Embryonic facial prominence (tissue), 1 donor: ENCODE measurements around the gene NEUROD6.
A peak's percentile ranks its signal among the peaks of the same experiment; 100 is the strongest.

Experiments
- DNase-seq: peaks from one replicate; pipeline ENCODE4 v3.0.0-alpha.2; 2016; ENCODE audit errors: extremely low spot score

Gene NEUROD6

GRCh38 chr7:31335161-31335856, 5.2 kb downstream of the NEUROD6 start:
- no peak for DNase-seq

- no peak for DNase-seq
Measured at GRCh38 chr7:31333291-31333690, 7.2 kb downstream of the NEUROD6 start.

GRCh38 chr7:31327071-31327470, 13.5 kb downstream of the NEUROD6 start:
- DNase-seq = no peak

GRCh38 chr7:31326416-31326815, 14.1 kb downstream of the NEUROD6 start:
- DNase-seq = no peak

GRCh38 chr7:31323101-31323500, 17.4 kb downstream of the NEUROD6 start:
- DNase-seq = no peak

GRCh38 chr7:31320675-31321074, 19.9 kb downstream of the NEUROD6 start:
- DNase-seq = no peak

GRCh38 chr7:31318313-31318712, 22.2 kb downstream of the NEUROD6 start:
- no peak for DNase-seq

DNA sequence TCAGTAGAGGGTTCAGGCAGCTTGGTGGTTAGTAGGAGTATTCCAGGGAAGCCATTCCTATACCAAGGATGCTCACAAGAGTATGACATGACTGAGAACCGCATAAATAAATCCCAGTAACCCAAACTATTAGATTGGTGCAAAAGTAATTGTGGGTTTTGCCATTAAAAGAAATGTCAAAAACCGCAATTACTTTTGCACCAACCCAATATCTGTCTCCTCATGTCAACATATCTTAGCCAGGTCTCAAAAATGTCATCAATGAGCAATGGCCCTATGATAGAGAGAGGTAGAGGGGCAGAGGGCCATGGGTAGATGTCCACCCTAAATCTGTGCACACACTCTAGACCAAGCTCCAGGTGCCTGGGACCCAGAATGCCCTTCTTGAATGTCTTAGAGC, 23.6 kb downstream of the NEUROD6 start:
- no peak for DNase-seq

DNA sequence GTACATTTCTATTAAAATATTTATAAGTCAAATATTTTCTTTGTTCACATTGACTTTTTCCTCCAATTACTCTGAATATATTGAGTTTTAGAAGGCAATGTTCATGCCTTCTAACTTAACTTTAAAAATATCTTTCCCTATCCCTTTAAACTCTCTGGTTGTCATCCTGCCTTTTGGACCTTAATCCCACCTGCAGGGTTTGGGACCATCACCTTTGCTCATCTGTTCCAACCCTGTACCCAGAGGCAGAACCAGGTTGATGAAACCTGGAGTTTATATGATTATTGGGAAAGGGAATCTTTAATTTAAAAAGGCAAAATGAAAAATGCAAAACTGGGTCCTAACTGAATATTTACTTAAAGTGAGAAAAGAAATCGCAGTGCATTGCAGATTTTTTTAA, 24.8 kb downstream of the NEUROD6 start:
- DNase-seq = no peak

- no peak for DNase-seq
Measured at GRCh38 chr7:31314781-31315180, 25.7 kb downstream of the NEUROD6 start.

DNA sequence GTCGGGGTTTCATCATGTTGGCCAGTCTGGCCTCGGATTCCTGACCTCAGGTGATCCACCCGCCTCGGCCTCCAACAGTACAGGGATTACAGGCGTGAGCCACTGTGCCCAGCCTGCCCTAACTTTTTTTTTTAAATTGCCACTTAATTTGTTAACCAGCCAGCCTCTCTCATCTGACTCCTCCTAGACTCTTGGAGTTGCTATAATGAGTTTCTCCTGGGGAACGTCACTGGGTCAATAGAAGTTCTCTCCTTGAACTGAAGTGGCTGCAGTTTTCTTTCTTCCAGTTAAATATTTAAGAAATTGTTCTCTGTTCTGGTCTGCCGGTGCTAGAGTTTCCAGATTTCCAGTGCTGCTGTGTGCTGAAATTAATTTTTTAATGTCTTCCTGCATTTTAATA, 27.6 kb downstream of the NEUROD6 start:
- no peak for DNase-seq

GRCh38 chr7:31311552-31311951, 29.0 kb downstream of the NEUROD6 start:
- DNase-seq = no peak

GRCh38 chr7:31310321-31310935, 30.1 kb downstream of the NEUROD6 start:
- DNase-seq = no peak

DNA sequence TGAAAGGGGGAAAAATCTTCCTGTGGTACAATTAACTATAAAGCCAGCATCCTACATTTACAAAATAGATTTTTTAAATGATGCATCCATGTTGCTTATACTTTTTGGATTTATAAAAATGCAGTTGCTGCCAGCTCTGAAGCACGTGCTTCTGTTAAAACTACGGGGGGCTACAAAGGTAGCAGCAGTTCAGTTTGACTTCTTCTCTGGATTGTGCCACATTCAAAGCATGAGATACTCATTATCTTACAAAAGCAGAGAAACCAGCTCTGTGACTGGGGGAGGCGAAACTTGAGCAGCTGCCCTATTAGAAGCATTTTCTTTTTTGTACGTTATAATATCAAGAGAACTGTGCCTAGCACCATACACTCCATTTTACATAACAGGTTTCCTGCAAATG, 31.1 kb downstream of the NEUROD6 start:
- DNase-seq = no peak

- no peak for DNase-seq
Measured at GRCh38 chr7:31308652-31309051, 31.9 kb downstream of the NEUROD6 start.

DNA sequence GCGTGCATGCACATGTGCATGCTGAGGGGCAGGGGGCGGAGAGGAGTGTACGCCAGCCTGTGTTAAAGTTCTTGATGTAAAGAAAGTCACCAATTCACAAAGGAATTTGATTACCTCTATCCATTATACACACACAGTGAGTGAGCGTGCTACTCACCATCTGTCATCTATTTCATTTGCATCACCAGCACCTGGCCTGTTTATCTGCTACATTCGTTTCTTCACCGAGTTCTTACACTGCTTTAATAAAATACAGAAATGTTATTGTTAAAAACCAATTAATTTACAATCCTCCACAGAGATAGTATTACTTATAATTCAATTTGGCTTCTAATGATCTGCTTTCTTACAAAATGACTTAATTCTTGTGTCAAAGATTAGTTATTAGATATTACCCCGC, 32.6 kb downstream of the NEUROD6 start:
- no peak for DNase-seq

DNA sequence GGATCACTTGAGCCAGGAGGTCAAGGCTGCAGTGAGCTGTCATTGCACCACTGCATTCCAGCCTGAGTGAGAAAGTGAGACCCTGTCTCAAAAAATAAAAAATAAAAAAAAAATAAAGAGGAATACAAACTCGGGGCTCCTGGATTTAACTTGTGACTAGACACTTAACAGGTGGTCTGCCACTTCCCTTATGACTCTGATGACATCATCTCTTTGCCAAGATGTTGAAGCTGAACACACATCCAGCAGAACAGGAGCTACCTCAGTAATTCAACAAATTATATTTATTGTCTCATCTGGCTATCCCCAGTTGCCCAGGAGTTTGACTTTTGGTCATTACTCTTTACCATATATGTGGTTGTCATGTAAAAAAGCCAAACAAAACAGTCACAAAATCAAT, 35.3 kb downstream of the NEUROD6 start:
- DNase-seq = no peak

GRCh38 chr7:31304446-31304845, 36.1 kb downstream of the NEUROD6 start:
- DNase-seq = no peak

- peak; percentile 33 for DNase-seq
Measured at GRCh38 chr7:31302356-31302755, 38.2 kb downstream of the NEUROD6 start.

GRCh38 chr7:31299336-31299735, 41.2 kb downstream of the NEUROD6 start:
- DNase-seq = no peak

GRCh38 chr7:31290601-31291000, 49.9 kb downstream of the NEUROD6 start:
- DNase-seq = no peak
